ENCODE measurements around the gene OR10K1. TPM values are rescaled to one million over a fixed set of nuclear protein-coding genes. Genes with fewer than 3 reads are reported as not detected.

OR10K1 gene
- total and polyA plus RNA-seq, 11 donors = not detected

Other genes starting within 250 kb of the OR10K1 start
- under 1 TPM in 1 of 9 donors, not detected in 8; 0.15 TPM for gene CD1A, start 207.4 kb upstream of the OR10K1 start, total RNA-seq
- not detected for gene CD1A, start 207.4 kb upstream of the OR10K1 start, polyA plus RNA-seq
- 1 to 10 TPM in 2 of 9 donors, under 1 TPM in 4, not detected in 3; 0.30 to 1.6 (median 0.49) TPM for gene CD1C, start 171.9 kb upstream of the OR10K1 start, total RNA-seq
- under 1 TPM in 1 of 2 donors, not detected in 1; 0.28 TPM for gene CD1C, start 171.9 kb upstream of the OR10K1 start, polyA plus RNA-seq
- gene CD1B, start 130.3 kb upstream of the OR10K1 start, total RNA-seq = under 1 TPM in 1 of 9 donors, not detected in 8; 0.29 TPM
- gene CD1B, start 130.3 kb upstream of the OR10K1 start, polyA plus RNA-seq = not detected
- under 1 TPM in 4 of 9 donors, not detected in 5; 0.25 to 0.59 (median 0.37) TPM for gene CD1E, start 107.9 kb upstream of the OR10K1 start, total RNA-seq
- gene CD1E, start 107.9 kb upstream of the OR10K1 start, polyA plus RNA-seq = under 1 TPM in 1 of 2 donors, not detected in 1; 0.33 TPM
- gene OR10T2, start 62.4 kb upstream of the OR10K1 start, total RNA-seq = not detected
- gene OR10T2, start 62.4 kb upstream of the OR10K1 start, polyA plus RNA-seq = not detected
- not detected for gene OR10K2, start 35.6 kb upstream of the OR10K1 start, total RNA-seq
- gene OR10K2, start 35.6 kb upstream of the OR10K1 start, polyA plus RNA-seq = not detected
- not detected for gene OR10R2, start 10.4 kb downstream of the OR10K1 start, total RNA-seq
- not detected for gene OR10R2, start 10.4 kb downstream of the OR10K1 start, polyA plus RNA-seq
- gene OR6Y1, start 92.6 kb downstream of the OR10K1 start, total RNA-seq = not detected
- gene OR6Y1, start 92.6 kb downstream of the OR10K1 start, polyA plus RNA-seq = not detected
- gene OR6P1, start 108.7 kb downstream of the OR10K1 start, total RNA-seq = not detected
- gene OR6P1, start 108.7 kb downstream of the OR10K1 start, polyA plus RNA-seq = not detected
- not detected for gene OR10X1, start 118.1 kb downstream of the OR10K1 start, total RNA-seq
- gene OR10X1, start 118.1 kb downstream of the OR10K1 start, polyA plus RNA-seq = not detected
- gene OR10Z1, start 143.4 kb downstream of the OR10K1 start, total RNA-seq = not detected
- not detected for gene OR10Z1, start 143.4 kb downstream of the OR10K1 start, polyA plus RNA-seq
- under 1 TPM in 4 of 9 donors, not detected in 5; 0.08 to 0.99 (median 0.28) TPM for gene SPTA1, start 224.9 kb downstream of the OR10K1 start, total RNA-seq
- gene SPTA1, start 224.9 kb downstream of the OR10K1 start, polyA plus RNA-seq = under 1 TPM; 0.06 to 0.19 TPM
- gene OR6K2, start 238.8 kb downstream of the OR10K1 start, total RNA-seq = not detected
- not detected for gene OR6K2, start 238.8 kb downstream of the OR10K1 start, polyA plus RNA-seq

Data from heart left ventricle (tissue), 11 donors.